H1 (cell line): ENCODE results near the gene SBF2. TPM values are rescaled to one million over a fixed set of nuclear protein-coding genes. Genes with fewer than 3 reads are reported as not detected.

ENCODE experiments used
- CBX5 ChIP-seq: fragments of 300-800, 300-1000 bp; sonication (generic); IDR thresholded peaks from 2 replicates; pipeline ENCODE4 v1.7.1; 2016; ENCODE audit warnings: antibody characterized with exemption, low read length, low read depth
- SAP30 ChIP-seq: fragments of 300-600 bp; sonication (generic); IDR thresholded peaks from 2 replicates; pipeline ENCODE4 v1.7.1; 2012; ENCODE audit warnings: low read length, moderate library complexity, mild to moderate bottlenecking, inconsistent platforms; ENCODE audit not compliant: insufficient read depth, insufficient replicate concordance
- SIN3A ChIP-seq, 2 experiments: IDR thresholded peaks in 1 of 2; conservative IDR thresholded peaks in 1 of 2; 2 replicates each; pipeline ENCODE4 v1.6.1; 2011 to 2012; ENCODE audit warnings: low read length in 2 of 2, improper control_type of control experiment in 1 of 2, low read depth in 1 of 2, mild to moderate bottlenecking in 1 of 2
- YY1 ChIP-seq: IDR thresholded peaks from 2 replicates; pipeline ENCODE4 v1.6.1; 2011; ENCODE audit warnings: low read depth, mild to moderate bottlenecking, low read length
- polyA plus RNA-seq, 7 experiments: library from polyadenylated mRNA; depleted of rRNA in 3 of 7; stranded (reverse) in 5 of 7; unstranded in 2 of 7; fragments of >200 nt in 5 of 7; fragments of 200-250 nt in 2 of 7; gene quantifications; 1 replicate in 5 of 7; 2 replicates in 1 of 7; 4 replicates in 1 of 7; pipeline versions ENCODE4 v1.2.1 to v1.2.3, GENCODE V29; 2011 to 2013; ENCODE audit warnings: missing spikeins in 2 of 7, mixed read lengths in 2 of 7
- total RNA-seq: library from RNA; stranded (reverse); fragmentation: NEBNext Ultra II Directional; extraction: Animal tissue kit (Norgen Biotek cat#: 25700); gene quantifications from 2 replicates; pipeline ENCODE4 v1.2.1, GENCODE V29; 2021

The SBF2 gene
- total and polyA plus RNA-seq, 2 of the 8 experiments (the other 6 are each of a cell fraction or from before 2014, with no cell fraction given): 36.7 to 50.5 TPM

- TF ChIP-seq SIN3A (conservative IDR thresholded peaks at IDR 0.05 in 1 of 2, IDR thresholded peaks at IDR 0.05 in 1 of 2; ENCODE audit: low read depth in 1 of 2, low read length in 2 of 2) (no peak), SAP30 (no peak), CBX5 (no peak), YY1 (no peak)
Measured at GRCh38 chr11:10114593-10115404, 179.2 kb downstream of the SBF2 start (continued).
